HFF-Myc (cell line): ENCODE results near the gene RARRES1.

Experiments
- DNase-seq: peaks from one replicate; pipeline ENCODE4 v3.0.0-alpha.2; 2011; ENCODE audit warnings: low read depth; ENCODE audit errors: extremely low read depth
- H3K4me3 ChIP-seq: replicated peaks from 2 replicates; pipeline ENCODE4 v1.5.1; 2011; ENCODE audit warnings: low read depth, mild to moderate bottlenecking, control low read depth, low read length
- TF ChIP-seq, protein P1 (sequence below): IDR thresholded peaks from 2 replicates; pipeline ENCODE4 v1.5.1; 2012; ENCODE audit warnings: mild to moderate bottlenecking, low read depth, low read length, control low read depth; ENCODE audit errors: missing control alignments

RARRES1 gene

DNA sequence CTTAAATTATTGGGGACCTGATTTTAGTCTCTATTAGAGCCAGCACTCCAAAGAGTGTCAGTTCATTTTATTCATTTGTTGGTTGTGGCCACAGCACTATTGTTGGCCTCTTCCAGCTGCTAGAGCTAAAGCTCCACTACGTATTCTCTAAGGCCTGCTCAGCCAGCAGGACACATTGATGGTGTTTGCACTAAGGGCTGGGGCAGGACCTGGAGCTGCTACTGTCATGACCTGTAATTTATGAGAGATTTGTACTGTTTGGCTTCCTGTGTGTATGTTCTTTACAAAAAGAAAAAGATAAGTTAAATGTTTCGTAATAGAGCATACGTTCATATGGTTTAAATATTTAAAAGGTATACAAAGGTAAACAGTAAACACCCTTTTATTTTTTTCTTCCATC is 79.8 kb downstream of the RARRES1 start:
- H3K4me3 ChIP-seq = no peak overlapping the region
- TF ChIP-seq, protein P1, sequence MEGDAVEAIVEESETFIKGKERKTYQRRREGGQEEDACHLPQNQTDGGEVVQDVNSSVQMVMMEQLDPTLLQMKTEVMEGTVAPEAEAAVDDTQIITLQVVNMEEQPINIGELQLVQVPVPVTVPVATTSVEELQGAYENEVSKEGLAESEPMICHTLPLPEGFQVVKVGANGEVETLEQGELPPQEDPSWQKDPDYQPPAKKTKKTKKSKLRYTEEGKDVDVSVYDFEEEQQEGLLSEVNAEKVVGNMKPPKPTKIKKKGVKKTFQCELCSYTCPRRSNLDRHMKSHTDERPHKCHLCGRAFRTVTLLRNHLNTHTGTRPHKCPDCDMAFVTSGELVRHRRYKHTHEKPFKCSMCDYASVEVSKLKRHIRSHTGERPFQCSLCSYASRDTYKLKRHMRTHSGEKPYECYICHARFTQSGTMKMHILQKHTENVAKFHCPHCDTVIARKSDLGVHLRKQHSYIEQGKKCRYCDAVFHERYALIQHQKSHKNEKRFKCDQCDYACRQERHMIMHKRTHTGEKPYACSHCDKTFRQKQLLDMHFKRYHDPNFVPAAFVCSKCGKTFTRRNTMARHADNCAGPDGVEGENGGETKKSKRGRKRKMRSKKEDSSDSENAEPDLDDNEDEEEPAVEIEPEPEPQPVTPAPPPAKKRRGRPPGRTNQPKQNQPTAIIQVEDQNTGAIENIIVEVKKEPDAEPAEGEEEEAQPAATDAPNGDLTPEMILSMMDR = no peak
- DNase-seq = no peak

DNA sequence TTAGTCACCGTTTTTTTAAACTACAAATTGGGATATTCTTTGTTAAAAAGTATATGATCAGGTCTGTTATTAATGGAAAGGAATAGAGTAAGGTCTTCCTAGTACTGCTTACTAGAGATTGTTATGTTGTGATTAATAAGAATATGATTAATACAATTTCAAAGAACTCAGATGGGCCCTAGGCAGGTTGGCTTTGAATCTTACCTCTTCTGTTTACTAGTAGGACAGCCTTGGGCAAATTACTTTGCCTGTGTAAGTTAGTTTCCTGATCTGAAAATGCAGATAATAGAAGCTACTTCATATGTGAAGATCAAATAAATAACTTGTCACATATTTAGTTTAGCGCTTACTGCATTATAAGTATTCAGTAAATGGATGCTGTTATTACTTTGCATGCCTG is 81.1 kb downstream of the RARRES1 start:
- no peak for DNase-seq
- no peak overlapping the region for H3K4me3 ChIP-seq
- TF ChIP-seq, protein P1 = no peak

DNA sequence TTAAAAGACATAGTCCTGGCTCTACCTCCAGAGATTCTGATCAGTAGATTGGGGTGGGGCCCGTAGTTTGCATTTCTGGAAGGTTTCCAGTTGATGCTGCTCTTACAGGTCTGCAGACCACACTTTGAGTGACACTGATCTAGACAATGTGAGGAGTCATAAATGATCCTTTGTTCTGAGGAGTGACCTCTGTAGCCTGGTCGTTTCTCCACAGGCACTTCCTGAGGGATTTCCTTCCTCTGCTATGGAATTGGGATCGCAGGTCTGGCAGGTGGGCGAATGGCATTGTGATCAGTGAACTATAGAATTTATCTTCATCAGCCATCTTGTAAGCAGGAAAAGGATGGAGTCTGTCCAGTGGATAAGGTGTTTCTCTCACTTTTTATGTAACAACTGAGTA is 82.5 kb downstream of the RARRES1 start:
- H3K4me3 ChIP-seq = no peak overlapping the region
- DNase-seq = no peak
- TF ChIP-seq, protein P1 = no peak
